GM12878 (cell line): ENCODE measurements around the gene CIAO2A. TPM values are rescaled to one million over a fixed set of nuclear protein-coding genes. Genes with fewer than 3 reads are reported as not detected.

ENCODE experiments used
- ATAC-seq: fragments of 200-7000 bp; cut with Tn5 transposase; 3 replicates; pipeline ENCODE4 v1.9.1; 2020; ENCODE audit warnings: mild to moderate bottlenecking, moderate library complexity
- BruUV-seq: library from RNA; stranded (reverse); fragments of 400-500 nt; replicated peaks from 2 replicates; lab custom pipeline; 2021; lab: Mats Ljungman, UMichigan
- CTCF ChIA-PET: fragments of 300-600 bp; sonication (Branson Sonifier 250); formaldehyde crosslinking; extraction: SDS; loops from one replicate; lab custom pipeline; 2021; ENCODE audit warnings: inconsistent platforms; lab: Yijun Ruan, JAX
- POLR2A ChIA-PET: fragments of 350-600 bp; formaldehyde crosslinking; extraction: SDS; loops from one replicate; lab custom pipeline; 2021; ENCODE audit warnings: inconsistent platforms; lab: Charles Lee
- RAD21 ChIA-PET: fragments of 300-600 bp; sonication (Branson Sonifier 250); formaldehyde crosslinking; loops from one replicate; lab custom pipeline; 2023; ENCODE audit warnings: antibody characterized with exemption; ENCODE audit not compliant: unreplicated experiment; lab: Charles Lee
- SMC1A ChIA-PET: fragments of 300-600 bp; sonication (Branson Sonifier 250); formaldehyde crosslinking; loops from one replicate; lab custom pipeline; 2023; ENCODE audit not compliant: unreplicated experiment, uncharacterized antibody; lab: Charles Lee
- DNase-seq: peaks from one replicate; pipeline ENCODE4 v3.0.0-alpha.2; 2011; ENCODE audit warnings: low read depth, low spot score
- FAIRE-seq: peaks from 3 replicates; lab custom pipeline; 2011; peaks lifted over from hg19 to GRCh38; lab: Jason Lieb, UNC
- H2AFZ ChIP-seq: 2 replicates; pipeline ENCODE4 v1.6.0; 2011; ENCODE audit warnings: low read depth, low read length, control low read depth; ENCODE audit not compliant: control insufficient read depth
- H3K27ac ChIP-seq: 2 replicates; pipeline ENCODE4 v1.5.1; 2011; ENCODE audit warnings: control low read depth; ENCODE audit not compliant: control insufficient read depth, insufficient read depth
- H3K27me3 ChIP-seq, 2 experiments: replicated peaks in 1 of 2; 2 replicates each; pipeline versions ENCODE4 v1.6.0 to v1.6.1; 2011; ENCODE audit warnings: low read length in 1 of 2; ENCODE audit not compliant: control insufficient read depth in 2 of 2, insufficient read depth in 2 of 2
- H3K36me3 ChIP-seq, 2 experiments: 2 replicates each; pipeline ENCODE4 v1.5.1; 2011; ENCODE audit warnings: low read length in 1 of 2; ENCODE audit not compliant: control insufficient read depth in 2 of 2, insufficient read depth in 2 of 2
- H3K4me1 ChIP-seq: 2 replicates; pipeline ENCODE4 v1.6.1; 2011; ENCODE audit warnings: mild to moderate bottlenecking, low read length, moderate library complexity, mixed read lengths; ENCODE audit not compliant: control insufficient read depth, insufficient read depth
- H3K4me2 ChIP-seq: 2 replicates; pipeline ENCODE4 v1.6.0; 2011; ENCODE audit warnings: control low read depth; ENCODE audit not compliant: control insufficient read depth, insufficient read depth
- H3K4me3 ChIP-seq: fragments of 200-600 bp; sonication (generic); 2 replicates; pipeline ENCODE4 v1.5.1; 2016
- H3K79me2 ChIP-seq: 2 replicates; pipeline ENCODE4 v1.6.0; 2011; ENCODE audit warnings: low read length; ENCODE audit not compliant: control insufficient read depth, insufficient read depth
- H3K9ac ChIP-seq: 2 replicates; pipeline ENCODE4 v1.8.0; 2011; ENCODE audit warnings: low read length, control low read depth, mixed read lengths; ENCODE audit not compliant: control insufficient read depth, insufficient read depth
- H3K9me3 ChIP-seq: replicated peaks from 3 replicates; pipeline ENCODE4 v1.5.1; 2011; ENCODE audit warnings: mild to moderate bottlenecking, low read length; ENCODE audit not compliant: control insufficient read depth, insufficient read depth
- H4K20me1 ChIP-seq: 2 replicates; pipeline ENCODE4 v1.6.0; 2011; ENCODE audit not compliant: control insufficient read depth, insufficient read depth
- ASH2L ChIP-seq: fragments of 300-600, 200-600 bp; sonication (generic); IDR thresholded peaks from 2 replicates; pipeline ENCODE4 v1.6.1; 2017; ENCODE audit warnings: low read depth, mild to moderate bottlenecking, borderline replicate concordance
- BHLHE40 ChIP-seq, 2 experiments: fragments of 450-650 bp in 1 of 2; IDR thresholded peaks; 2 replicates each; pipeline ENCODE4 v1.6.1; 2011 to 2017; ENCODE audit warnings: low read depth in 2 of 2, borderline replicate concordance in 1 of 2, improper control_type of control experiment in 1 of 2, low read length in 1 of 2, mild to moderate bottlenecking in 1 of 2
- ESRRA ChIP-seq: IDR thresholded peaks from 2 replicates; pipeline ENCODE4 v1.6.1; 2012; ENCODE audit warnings: mild to moderate bottlenecking, low read length, improper control_type of control experiment
- FOXK2 ChIP-seq: fragments of 450-650 bp; IDR thresholded peaks from 2 replicates; pipeline ENCODE4 v1.6.1; 2017; ENCODE audit warnings: mild to moderate bottlenecking, moderate library complexity
- FOXM1 ChIP-seq: IDR thresholded peaks from 2 replicates; pipeline ENCODE4 v1.6.1; 2012; ENCODE audit warnings: low read depth, mild to moderate bottlenecking, inconsistent platforms, low read length, moderate library complexity
- GABPA ChIP-seq: IDR thresholded peaks from 2 replicates; pipeline ENCODE4 v1.6.1; 2014; ENCODE audit warnings: antibody characterized with exemption, low read depth, mild to moderate bottlenecking, inconsistent platforms
- HDAC6 ChIP-seq: fragments of 200-600 bp; sonication (generic); IDR thresholded peaks from one replicate; pipeline ENCODE4 v1.8.0; 2017; ENCODE audit warnings: antibody characterized with exemption; ENCODE audit not compliant: unreplicated experiment
- NBN ChIP-seq: fragments of 450-650 bp; IDR thresholded peaks from 2 replicates; pipeline ENCODE4 v1.6.1; 2016
- NFIC ChIP-seq: IDR thresholded peaks from 2 replicates; pipeline ENCODE4 v1.6.1; 2012; ENCODE audit warnings: low read depth, mild to moderate bottlenecking, inconsistent platforms, low read length, moderate library complexity
- POLR2AphosphoS5 ChIP-seq: IDR thresholded peaks from 2 replicates; pipeline ENCODE4 v1.6.1; 2011; ENCODE audit warnings: mild to moderate bottlenecking, low read length, inconsistent platforms
- POU2F2 ChIP-seq: IDR thresholded peaks from 3 replicates; pipeline ENCODE4 v1.6.1; 2011; ENCODE audit warnings: low read depth, mild to moderate bottlenecking, low read length, borderline replicate concordance
- RAD51 ChIP-seq: fragments of 450-650 bp; IDR thresholded peaks from 2 replicates; pipeline ENCODE4 v1.6.1; 2016; ENCODE audit warnings: moderate library complexity, mild to moderate bottlenecking, inconsistent platforms
- RFX5 ChIP-seq: IDR thresholded peaks from 2 replicates; pipeline ENCODE4 v1.6.1; 2011; ENCODE audit warnings: low read depth, low read length, improper control_type of control experiment
- TBL1XR1 ChIP-seq: IDR thresholded peaks from 2 replicates; pipeline ENCODE4 v1.6.1; 2012; ENCODE audit warnings: low read depth, low read length, improper control_type of control experiment
- ZSCAN29 ChIP-seq: fragments of 450-650 bp; IDR thresholded peaks from 2 replicates; pipeline ENCODE4 v1.6.1; 2017; ENCODE audit warnings: mild to moderate bottlenecking, moderate library complexity
- WGBS: methylation state at CpG from one replicate; pipeline ENCODE4 v1.1.6; 2016; ENCODE audit warnings: low lambda C conversion rate; ENCODE audit not compliant: insufficient replicate concordance, insufficient coverage; ENCODE audit errors: missing lambda C conversion rate; 5-methylcytosine and 5-hydroxymethylcytosine counted together
- in situ Hi-C: fragments of 300-500 bp; cut with MboI; formaldehyde crosslinking; loops from 9 replicates; pipeline ENCODE4 v1.14.3; 2018; ENCODE audit warnings: mixed read lengths
- intact Hi-C: fragments of 100-400 bp; cut with micrococcal nuclease; formaldehyde crosslinking; loops from one replicate; pipeline ENCODE4 v1.14.2; 2022; ENCODE audit not compliant: unreplicated experiment
- polyA plus RNA-seq, 11 experiments: library from polyadenylated mRNA; depleted of rRNA in 4 of 11; unstranded in 6 of 11; stranded (reverse) in 5 of 11; fragments of >200 nt; fragmentation: Nextera tagmentation in 4 of 11; fragmentation: Illumina TruSeq in 1 of 11; extraction: Ambion mirVana in 4 of 11; extraction: Trizol in 1 of 11; gene quantifications; 1 replicate in 1 of 11; 2 replicates in 10 of 11; pipeline versions ENCODE4 v1.2.1 to v1.2.3, GENCODE V29; 2011 to 2016; ENCODE audit warnings: inconsistent platforms in 2 of 11, missing spikeins in 2 of 11, low read depth in 1 of 11
- total RNA-seq, 4 experiments: library from RNA; depleted of rRNA in 3 of 4; stranded (reverse); fragments of >200 nt in 3 of 4; fragmentation: Illumina TruSeq in 1 of 4; extraction: Trizol in 1 of 4; gene quantifications; 2 replicates each; pipeline versions ENCODE4 v1.2.1 to v1.2.3, GENCODE V29; 2013 to 2021
- TF ChIP-seq, protein P1 (sequence below): IDR thresholded peaks from 2 replicates; pipeline ENCODE4 v1.6.1; 2011; ENCODE audit warnings: low read depth, low read length, improper control_type of control experiment, borderline replicate concordance
- TF ChIP-seq, protein P2 (sequence below): fragments of 450-650 bp; IDR thresholded peaks from 2 replicates; pipeline ENCODE4 v1.6.1; 2016; ENCODE audit warnings: mild to moderate bottlenecking, moderate library complexity, borderline replicate concordance

Gene CIAO2A
- total and polyA plus RNA-seq, 10 of the 15 experiments (the other 5 are each of a cell fraction or from before 2014, with no cell fraction given), result 94.5 to 400 (median 204) TPM

DNA sequence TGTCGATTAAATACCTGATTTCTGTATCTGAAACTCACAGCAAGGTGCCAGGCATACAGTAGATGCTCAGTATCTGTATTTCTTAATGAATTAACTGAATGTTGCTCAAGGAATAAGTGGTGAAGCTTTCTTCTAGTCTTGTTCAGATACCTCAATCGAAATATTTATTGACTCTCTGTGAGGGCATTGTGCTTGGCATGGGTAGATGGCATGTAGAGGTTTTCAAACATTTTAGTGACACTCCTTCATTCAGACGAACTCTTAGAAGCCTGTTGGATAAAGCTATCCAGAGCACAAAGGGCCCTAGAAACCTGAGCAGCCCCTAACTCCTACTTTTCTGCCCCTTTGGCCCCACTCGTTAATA, 1.8 kb upstream of the CIAO2A start (continued):
- TF ChIP-seq, protein P1, sequence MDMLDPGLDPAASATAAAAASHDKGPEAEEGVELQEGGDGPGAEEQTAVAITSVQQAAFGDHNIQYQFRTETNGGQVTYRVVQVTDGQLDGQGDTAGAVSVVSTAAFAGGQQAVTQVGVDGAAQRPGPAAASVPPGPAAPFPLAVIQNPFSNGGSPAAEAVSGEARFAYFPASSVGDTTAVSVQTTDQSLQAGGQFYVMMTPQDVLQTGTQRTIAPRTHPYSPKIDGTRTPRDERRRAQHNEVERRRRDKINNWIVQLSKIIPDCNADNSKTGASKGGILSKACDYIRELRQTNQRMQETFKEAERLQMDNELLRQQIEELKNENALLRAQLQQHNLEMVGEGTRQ, result no peak
- TF ChIP-seq FOXK2, result no peak

DNA sequence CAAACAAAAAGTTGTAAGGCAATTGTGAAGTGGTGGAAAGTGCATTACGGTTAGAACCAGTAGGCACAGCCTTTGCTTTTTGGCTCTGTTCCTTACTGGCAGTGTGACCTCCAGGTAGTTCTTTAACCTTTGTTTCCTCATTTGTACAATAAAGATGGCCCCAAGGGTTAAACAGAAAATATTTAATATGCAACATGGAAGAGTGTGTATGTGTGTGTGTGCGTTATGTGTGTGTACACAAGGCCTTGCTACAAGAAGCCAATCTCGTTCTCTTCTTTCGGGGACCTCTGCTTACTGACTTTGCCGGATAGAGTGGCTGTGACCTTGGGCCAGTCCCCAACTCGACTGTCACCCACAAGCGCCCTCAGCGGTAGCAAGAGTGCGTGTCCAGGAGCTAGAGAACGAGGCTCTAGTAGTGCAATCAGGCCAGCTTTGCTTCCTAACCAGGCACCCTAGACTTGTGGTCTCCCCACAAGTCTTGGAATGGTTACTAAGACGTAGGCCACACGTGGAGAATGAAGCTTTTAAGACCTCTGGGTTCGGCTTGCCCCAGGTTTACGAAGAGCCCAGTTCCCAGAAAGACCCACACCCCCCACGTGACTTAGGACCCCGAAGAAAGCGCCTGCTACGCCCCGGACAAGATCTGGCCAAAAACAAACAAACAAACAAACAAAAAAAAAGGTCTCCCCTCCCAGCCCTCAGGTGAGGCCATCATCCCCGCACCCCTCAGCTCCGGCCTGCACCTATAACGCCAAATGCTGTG, 593 bp downstream of the CIAO2A start:
- Histone ChIP-seq H3K79me2 (peaks cover 87% of the 10 kb centered on the region), H3K36me3 (peaks cover 2% of the 10 kb centered on the region in 2 experiments; a peak in 3 of 4 replicates), H3K27ac (peak overlapping the region; percentile 94), H4K20me1 (no peaks in the 10 kb centered on the region), H3K9me3 (no peaks in the 10 kb centered on the region), H3K4me2 (peak overlapping the region; percentile 90), H3K4me1 (peaks cover 32% of the 10 kb centered on the region), H2AFZ (peak overlapping the region; percentile 98), H3K27me3 (no peaks in the 10 kb centered on the region), H3K4me3 (peak overlapping the region; percentile 96), H3K9ac (peak overlapping the region; percentile 85)
- TSS peak; percentile 80 for BruUV-seq
- intact Hi-C loops, result loop anchor here (1.0 to 10.0 kb wide), 4 partner anchors 60 to 618 kb away; partner anchors contain the start of genes PCLAF, TRIP4 and USP3
- POLR2A ChIA-PET, result interaction anchor here (0.9 to 4.2 kb wide), 11 partner anchors 11 to 425 kb away, joined by 3 to 21 read pairs (median 4); partner anchors contain the start of genes PPIB and SNX22
- RAD21 ChIA-PET, result interaction anchor here (0.8 to 2.7 kb wide), 19 partner anchors 8 to 901 kb away, joined by 3 to 18 read pairs (median 4); partner anchors contain the start of gene PPIB
- WGBS, result under 1% methylated on average over 22 of the region's 22 CpGs
- FAIRE-seq, result no peak
- ATAC-seq, result peak; percentile 58
- SMC1A ChIA-PET, result interaction anchor here (0.6 to 2.5 kb wide), 19 partner anchors 11 to 582 kb away, joined by 3 to 10 read pairs (median 3); no protein-coding TSS in a partner anchor
- no peak for DNase-seq
- CTCF ChIA-PET, result interaction anchor here (0.6 to 7.2 kb wide), 18 partner anchors 9 to 494 kb away, joined by 3 to 73 read pairs (median 5); partner anchors contain the start of genes DAPK2 and PPIB
- in situ Hi-C loops, result no loop called here
- TF ChIP-seq ASH2L (no peak), NBN (peak; percentile 59; the same call in 1 of the 2 replicates), RFX5 (no peak), GABPA (no peak), ZSCAN29 (no peak), NFIC (no peak), TBL1XR1 (0 out of 2 replicates have a peak, but pooled peaks have one; percentile 4), FOXM1 (no peak), POU2F2 (peak; percentile 25; the same call in 1 of the 3 replicates), BHLHE40 (IDR thresholded peaks at IDR 0.05; ENCODE audit: borderline replicate concordance in 1 of 2, low read depth in 2 of 2, low read length in 1 of 2) (0 out of 4 replicates have a peak, but pooled peaks have one; percentile 18 to 45), RAD51 (peak; percentile 94), POLR2AphosphoS5 (peak; percentile 65), HDAC6 (no peak), ESRRA (peak; percentile 90; the same call in 1 of the 2 replicates)
- TF ChIP-seq, protein P2, sequence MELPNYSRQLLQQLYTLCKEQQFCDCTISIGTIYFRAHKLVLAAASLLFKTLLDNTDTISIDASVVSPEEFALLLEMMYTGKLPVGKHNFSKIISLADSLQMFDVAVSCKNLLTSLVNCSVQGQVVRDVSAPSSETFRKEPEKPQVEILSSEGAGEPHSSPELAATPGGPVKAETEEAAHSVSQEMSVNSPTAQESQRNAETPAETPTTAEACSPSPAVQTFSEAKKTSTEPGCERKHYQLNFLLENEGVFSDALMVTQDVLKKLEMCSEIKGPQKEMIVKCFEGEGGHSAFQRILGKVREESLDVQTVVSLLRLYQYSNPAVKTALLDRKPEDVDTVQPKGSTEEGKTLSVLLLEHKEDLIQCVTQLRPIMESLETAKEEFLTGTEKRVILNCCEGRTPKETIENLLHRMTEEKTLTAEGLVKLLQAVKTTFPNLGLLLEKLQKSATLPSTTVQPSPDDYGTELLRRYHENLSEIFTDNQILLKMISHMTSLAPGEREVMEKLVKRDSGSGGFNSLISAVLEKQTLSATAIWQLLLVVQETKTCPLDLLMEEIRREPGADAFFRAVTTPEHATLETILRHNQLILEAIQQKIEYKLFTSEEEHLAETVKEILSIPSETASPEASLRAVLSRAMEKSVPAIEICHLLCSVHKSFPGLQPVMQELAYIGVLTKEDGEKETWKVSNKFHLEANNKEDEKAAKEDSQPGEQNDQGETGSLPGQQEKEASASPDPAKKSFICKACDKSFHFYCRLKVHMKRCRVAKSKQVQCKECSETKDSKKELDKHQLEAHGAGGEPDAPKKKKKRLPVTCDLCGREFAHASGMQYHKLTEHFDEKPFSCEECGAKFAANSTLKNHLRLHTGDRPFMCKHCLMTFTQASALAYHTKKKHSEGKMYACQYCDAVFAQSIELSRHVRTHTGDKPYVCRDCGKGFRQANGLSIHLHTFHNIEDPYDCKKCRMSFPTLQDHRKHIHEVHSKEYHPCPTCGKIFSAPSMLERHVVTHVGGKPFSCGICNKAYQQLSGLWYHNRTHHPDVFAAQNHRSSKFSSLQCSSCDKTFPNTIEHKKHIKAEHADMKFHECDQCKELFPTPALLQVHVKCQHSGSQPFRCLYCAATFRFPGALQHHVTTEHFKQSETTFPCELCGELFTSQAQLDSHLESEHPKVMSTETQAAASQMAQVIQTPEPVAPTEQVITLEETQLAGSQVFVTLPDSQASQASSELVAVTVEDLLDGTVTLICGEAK, result no peak; the same call in 1 of the 2 replicates
